Activated naive CD4-positive, alpha-beta T cell treated with Interleukin-2 at 50 U/mL for 16 hours (primary cell): Measurements from ENCODE around the gene AHR.
"Not testable (repeated sequence)": the region's sequence is repeated elsewhere in the genome, so short reads cannot be mapped to it uniquely, and the experiment has no call there.

Source experiments
- DNase-seq: peaks from one replicate; pipeline ENCODE4 v3.0.0-alpha.2; 2020

The AHR gene

GRCh38 chr7:17380736-17381662, 82.5 kb downstream of the AHR start:
- no peak for DNase-seq

- not testable (repeated sequence) for DNase-seq
Observed at GRCh38 chr7:17382408-17383354, 84.2 kb downstream of the AHR start.

GRCh38 chr7:17384400-17384799, 85.9 kb downstream of the AHR start:
- DNase-seq: no peak

GRCh38 chr7:17385612-17386011, 87.2 kb downstream of the AHR start:
- no peak for DNase-seq

GRCh38 chr7:17390392-17390791, 91.9 kb downstream of the AHR start:
- DNase-seq: no peak

- no peak for DNase-seq
Observed at GRCh38 chr7:17391366-17391765, 92.9 kb downstream of the AHR start.

GRCh38 chr7:17392846-17393245, 94.4 kb downstream of the AHR start:
- DNase-seq: no peak

- DNase-seq: not testable (repeated sequence)
Observed at GRCh38 chr7:17394563-17394962, 96.1 kb downstream of the AHR start.
